ENCODE measurements around the gene LMNB1.

Gene LMNB1

GRCh38 chr5:126866851-126867636 is 90.1 kb downstream of the LMNB1 start:
- Mint-ChIP-seq H3K4me3 (no peak overlapping the region), H3K9me3 (no peaks in the 10 kb centered on the region), H3K27me3 (ENCODE audit: low read depth) (no peaks in the 10 kb centered on the region), H3K36me3 (ENCODE audit: low read depth) (peaks cover 3% of the 10 kb centered on the region), H3K4me1 (ENCODE audit: low read depth) (peaks cover 11% of the 10 kb centered on the region), H3K27ac (no peak overlapping the region)
- no peak for DNase-seq (ENCODE audit: low spot score)

GRCh38 chr5:126868338-126869004 is 91.5 kb downstream of the LMNB1 start:
- Mint-ChIP-seq H3K27me3 (ENCODE audit: low read depth) (no peaks in the 10 kb centered on the region), H3K36me3 (ENCODE audit: low read depth) (peaks cover 2% of the 10 kb centered on the region), H3K4me3 (peak overlapping the region; percentile 72), H3K27ac (no peak overlapping the region), H3K9me3 (no peaks in the 10 kb centered on the region), H3K4me1 (ENCODE audit: low read depth) (peaks cover 7% of the 10 kb centered on the region)
- DNase-seq (ENCODE audit: low spot score): no peak

GRCh38 chr5:126869005-126869451 is 92.1 kb downstream of the LMNB1 start:
- no peaks in the 10 kb centered on the region for H3K9me3 Mint-ChIP-seq
- H3K4me1 Mint-ChIP-seq (ENCODE audit: low read depth): peaks cover 7% of the 10 kb centered on the region
- peak; percentile 15 for DNase-seq (ENCODE audit: low spot score)
- no peaks in the 10 kb centered on the region for H3K27me3 Mint-ChIP-seq (ENCODE audit: low read depth)
- no peaks in the 10 kb centered on the region for H3K36me3 Mint-ChIP-seq (ENCODE audit: low read depth)
- H3K27ac Mint-ChIP-seq: no peak overlapping the region
- H3K4me3 Mint-ChIP-seq: peak overlapping the region; percentile 72

- DNase-seq (ENCODE audit: low spot score): no peak
- peaks cover 7% of the 10 kb centered on the region for H3K4me1 Mint-ChIP-seq (ENCODE audit: low read depth)
- H3K36me3 Mint-ChIP-seq (ENCODE audit: low read depth): no peaks in the 10 kb centered on the region
- H3K9me3 Mint-ChIP-seq: no peaks in the 10 kb centered on the region
- H3K27me3 Mint-ChIP-seq (ENCODE audit: low read depth): no peaks in the 10 kb centered on the region
- no peak overlapping the region for H3K27ac Mint-ChIP-seq
- H3K4me3 Mint-ChIP-seq: no peak overlapping the region
Measured at GRCh38 chr5:126871441-126871840, 94.5 kb downstream of the LMNB1 start.

GRCh38 chr5:126872561-126873354 is 95.8 kb downstream of the LMNB1 start:
- Mint-ChIP-seq H3K9me3 (no peaks in the 10 kb centered on the region), H3K4me1 (ENCODE audit: low read depth) (peaks cover 7% of the 10 kb centered on the region), H3K27ac (no peak overlapping the region), H3K36me3 (ENCODE audit: low read depth) (no peaks in the 10 kb centered on the region), H3K4me3 (no peak overlapping the region), H3K27me3 (ENCODE audit: low read depth) (no peaks in the 10 kb centered on the region)
- no peak for DNase-seq (ENCODE audit: low spot score)

- Mint-ChIP-seq H3K4me3 (no peak overlapping the region), H3K36me3 (ENCODE audit: low read depth) (no peaks in the 10 kb centered on the region), H3K4me1 (ENCODE audit: low read depth) (no peaks in the 10 kb centered on the region), H3K9me3 (no peaks in the 10 kb centered on the region), H3K27ac (no peak overlapping the region), H3K27me3 (ENCODE audit: low read depth) (no peaks in the 10 kb centered on the region)
- no peak for DNase-seq (ENCODE audit: low spot score)
Measured at GRCh38 chr5:126875303-126875785, 98.4 kb downstream of the LMNB1 start.

- H3K4me1 Mint-ChIP-seq (ENCODE audit: low read depth): no peaks in the 10 kb centered on the region
- H3K4me3 Mint-ChIP-seq: no peak overlapping the region
- no peaks in the 10 kb centered on the region for H3K27me3 Mint-ChIP-seq (ENCODE audit: low read depth)
- no peaks in the 10 kb centered on the region for H3K9me3 Mint-ChIP-seq
- H3K27ac Mint-ChIP-seq: no peak overlapping the region
- DNase-seq (ENCODE audit: low spot score): no peak
- H3K36me3 Mint-ChIP-seq (ENCODE audit: low read depth): no peaks in the 10 kb centered on the region
Measured at GRCh38 chr5:126877602-126878001, 100.7 kb downstream of the LMNB1 start.

- H3K9me3 Mint-ChIP-seq: no peaks in the 10 kb centered on the region
- DNase-seq (ENCODE audit: low spot score): no peak
- no peaks in the 10 kb centered on the region for H3K4me1 Mint-ChIP-seq (ENCODE audit: low read depth)
- H3K4me3 Mint-ChIP-seq: no peak overlapping the region
- H3K27me3 Mint-ChIP-seq (ENCODE audit: low read depth): no peaks in the 10 kb centered on the region
- no peak overlapping the region for H3K27ac Mint-ChIP-seq
- H3K36me3 Mint-ChIP-seq (ENCODE audit: low read depth): no peaks in the 10 kb centered on the region
Measured at GRCh38 chr5:126878085-126878484, 101.1 kb downstream of the LMNB1 start.

GRCh38 chr5:126878634-126879033 is 101.7 kb downstream of the LMNB1 start:
- Mint-ChIP-seq H3K9me3 (no peaks in the 10 kb centered on the region), H3K4me1 (ENCODE audit: low read depth) (no peaks in the 10 kb centered on the region), H3K27me3 (ENCODE audit: low read depth) (no peaks in the 10 kb centered on the region), H3K36me3 (ENCODE audit: low read depth) (no peaks in the 10 kb centered on the region), H3K27ac (no peak overlapping the region), H3K4me3 (no peak overlapping the region)
- DNase-seq (ENCODE audit: low spot score): no peak

GRCh38 chr5:126881821-126882600 is 105.1 kb downstream of the LMNB1 start:
- Mint-ChIP-seq H3K27me3 (ENCODE audit: low read depth) (no peaks in the 10 kb centered on the region), H3K36me3 (ENCODE audit: low read depth) (no peaks in the 10 kb centered on the region), H3K4me1 (ENCODE audit: low read depth) (no peaks in the 10 kb centered on the region), H3K27ac (no peak overlapping the region), H3K9me3 (no peaks in the 10 kb centered on the region), H3K4me3 (no peak overlapping the region)
- no peak for DNase-seq (ENCODE audit: low spot score)

GRCh38 chr5:126883564-126884245 is 106.8 kb downstream of the LMNB1 start:
- no peaks in the 10 kb centered on the region for H3K27me3 Mint-ChIP-seq (ENCODE audit: low read depth)
- no peaks in the 10 kb centered on the region for H3K9me3 Mint-ChIP-seq
- no peak overlapping the region for H3K27ac Mint-ChIP-seq
- no peaks in the 10 kb centered on the region for H3K4me1 Mint-ChIP-seq (ENCODE audit: low read depth)
- H3K4me3 Mint-ChIP-seq: no peak overlapping the region
- no peak for DNase-seq (ENCODE audit: low spot score)
- H3K36me3 Mint-ChIP-seq (ENCODE audit: low read depth): no peaks in the 10 kb centered on the region

GRCh38 chr5:126884269-126884819 is 107.4 kb downstream of the LMNB1 start:
- no peaks in the 10 kb centered on the region for H3K27me3 Mint-ChIP-seq (ENCODE audit: low read depth)
- no peaks in the 10 kb centered on the region for H3K9me3 Mint-ChIP-seq
- no peak for DNase-seq (ENCODE audit: low spot score)
- no peaks in the 10 kb centered on the region for H3K4me1 Mint-ChIP-seq (ENCODE audit: low read depth)
- H3K27ac Mint-ChIP-seq: no peak overlapping the region
- no peak overlapping the region for H3K4me3 Mint-ChIP-seq
- H3K36me3 Mint-ChIP-seq (ENCODE audit: low read depth): no peaks in the 10 kb centered on the region
